Measurements from ENCODE around the gene RBMS1. TPM values are rescaled to one million over a fixed set of nuclear protein-coding genes. Genes with fewer than 3 reads are reported as not detected.

The RBMS1 gene
- total RNA-seq, 1 experiment from 2014 or later, result 65.4 TPM

DNA sequence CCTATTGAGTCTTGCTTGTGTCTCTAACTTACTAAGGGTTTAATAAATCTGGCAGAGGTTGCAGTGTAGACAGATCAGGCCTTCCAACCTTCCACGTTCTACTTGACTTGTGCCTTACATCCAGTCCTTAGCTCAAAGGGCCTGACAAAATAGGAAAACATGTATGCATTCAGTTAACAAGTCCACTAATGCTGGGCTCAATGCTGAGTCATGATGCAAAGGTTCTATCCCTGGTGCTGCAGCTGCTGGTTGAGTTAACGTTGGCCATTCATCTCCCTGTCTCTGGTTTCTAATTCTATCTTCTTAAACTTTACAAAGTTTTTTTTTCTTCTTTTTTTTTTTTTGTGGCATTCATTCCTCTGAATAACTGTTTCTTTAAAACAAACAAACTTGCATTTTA lies 247.3 kb downstream of the RBMS1 start:
- H3K4me1 Mint-ChIP-seq (ENCODE audit: insufficient read depth, unreplicated experiment), result peaks cover 40% of the 10 kb centered on the region
- H3K9me3 Mint-ChIP-seq (ENCODE audit: unreplicated experiment), result no peaks in the 10 kb centered on the region
- CTCF ChIA-PET, result interaction anchor here (0.5 kb wide), 1 partner anchor 237 kb away, joined by 4 read pairs; no protein-coding TSS in a partner anchor
- peak overlapping the region; percentile 61 for H3K27ac Mint-ChIP-seq (ENCODE audit: low read depth, unreplicated experiment)
- TF ChIP-seq, protein P1, sequence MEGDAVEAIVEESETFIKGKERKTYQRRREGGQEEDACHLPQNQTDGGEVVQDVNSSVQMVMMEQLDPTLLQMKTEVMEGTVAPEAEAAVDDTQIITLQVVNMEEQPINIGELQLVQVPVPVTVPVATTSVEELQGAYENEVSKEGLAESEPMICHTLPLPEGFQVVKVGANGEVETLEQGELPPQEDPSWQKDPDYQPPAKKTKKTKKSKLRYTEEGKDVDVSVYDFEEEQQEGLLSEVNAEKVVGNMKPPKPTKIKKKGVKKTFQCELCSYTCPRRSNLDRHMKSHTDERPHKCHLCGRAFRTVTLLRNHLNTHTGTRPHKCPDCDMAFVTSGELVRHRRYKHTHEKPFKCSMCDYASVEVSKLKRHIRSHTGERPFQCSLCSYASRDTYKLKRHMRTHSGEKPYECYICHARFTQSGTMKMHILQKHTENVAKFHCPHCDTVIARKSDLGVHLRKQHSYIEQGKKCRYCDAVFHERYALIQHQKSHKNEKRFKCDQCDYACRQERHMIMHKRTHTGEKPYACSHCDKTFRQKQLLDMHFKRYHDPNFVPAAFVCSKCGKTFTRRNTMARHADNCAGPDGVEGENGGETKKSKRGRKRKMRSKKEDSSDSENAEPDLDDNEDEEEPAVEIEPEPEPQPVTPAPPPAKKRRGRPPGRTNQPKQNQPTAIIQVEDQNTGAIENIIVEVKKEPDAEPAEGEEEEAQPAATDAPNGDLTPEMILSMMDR (IDR thresholded peaks at IDR 0.05; ENCODE audit: unreplicated experiment), result no peak
- no peak overlapping the region for H3K4me3 Mint-ChIP-seq (ENCODE audit: unreplicated experiment)
- no peak for DNase-seq (ENCODE audit: unreplicated experiment)
- H3K36me3 Mint-ChIP-seq (ENCODE audit: insufficient read depth, unreplicated experiment), result no peaks in the 10 kb centered on the region
- H3K27me3 Mint-ChIP-seq (ENCODE audit: insufficient read depth, unreplicated experiment), result no peaks in the 10 kb centered on the region
- BruUV-seq (replicated peaks), result no TSS peak
- intact Hi-C loops (cut with micrococcal nuclease), result no loop called here
- POLR2A ChIA-PET, result no interaction called here

DNA sequence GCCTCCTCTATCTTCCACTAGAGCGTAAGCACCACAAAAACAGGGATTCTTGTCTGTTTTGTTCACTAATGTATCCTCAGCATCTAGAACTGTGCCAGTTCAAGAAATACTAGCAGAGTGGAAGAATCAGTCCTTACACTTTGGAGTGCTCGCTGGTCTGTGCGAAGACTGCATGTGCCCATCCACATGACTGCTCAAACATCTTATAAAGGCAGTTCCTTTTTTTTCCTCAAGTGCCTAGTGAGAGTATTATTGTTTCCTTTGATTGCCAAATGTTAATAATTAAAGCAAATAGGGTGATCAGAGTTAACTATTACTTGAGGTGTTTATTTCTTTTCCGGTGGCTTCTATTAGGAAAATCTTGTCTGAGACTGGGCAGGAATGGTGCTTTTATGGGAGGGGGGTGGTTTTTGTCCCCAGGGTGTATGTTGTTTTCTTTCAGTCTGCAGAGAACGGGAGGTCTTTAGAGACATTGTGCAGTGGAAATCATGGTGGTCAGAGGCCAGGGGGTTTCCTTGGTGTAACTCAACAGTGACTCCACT lies 247.9 kb downstream of the RBMS1 start:
- peak overlapping the region; percentile 61 for H3K27ac Mint-ChIP-seq (ENCODE audit: low read depth, unreplicated experiment)
- H3K36me3 Mint-ChIP-seq (ENCODE audit: insufficient read depth, unreplicated experiment), result no peaks in the 10 kb centered on the region
- H3K9me3 Mint-ChIP-seq (ENCODE audit: unreplicated experiment), result no peaks in the 10 kb centered on the region
- intact Hi-C loops (cut with micrococcal nuclease), result no loop called here
- no peaks in the 10 kb centered on the region for H3K27me3 Mint-ChIP-seq (ENCODE audit: insufficient read depth, unreplicated experiment)
- CTCF ChIA-PET, result no interaction called here
- no peak overlapping the region for H3K4me3 Mint-ChIP-seq (ENCODE audit: unreplicated experiment)
- POLR2A ChIA-PET, result interaction anchor here (0.6 kb wide), 1 partner anchor 519 kb away, joined by 3 read pairs; no protein-coding TSS in a partner anchor
- no TSS peak for BruUV-seq (replicated peaks)
- peaks cover 45% of the 10 kb centered on the region for H3K4me1 Mint-ChIP-seq (ENCODE audit: insufficient read depth, unreplicated experiment)
- DNase-seq (ENCODE audit: unreplicated experiment), result no peak
- TF ChIP-seq, protein P1 (IDR thresholded peaks at IDR 0.05; ENCODE audit: unreplicated experiment), result no peak

DNA sequence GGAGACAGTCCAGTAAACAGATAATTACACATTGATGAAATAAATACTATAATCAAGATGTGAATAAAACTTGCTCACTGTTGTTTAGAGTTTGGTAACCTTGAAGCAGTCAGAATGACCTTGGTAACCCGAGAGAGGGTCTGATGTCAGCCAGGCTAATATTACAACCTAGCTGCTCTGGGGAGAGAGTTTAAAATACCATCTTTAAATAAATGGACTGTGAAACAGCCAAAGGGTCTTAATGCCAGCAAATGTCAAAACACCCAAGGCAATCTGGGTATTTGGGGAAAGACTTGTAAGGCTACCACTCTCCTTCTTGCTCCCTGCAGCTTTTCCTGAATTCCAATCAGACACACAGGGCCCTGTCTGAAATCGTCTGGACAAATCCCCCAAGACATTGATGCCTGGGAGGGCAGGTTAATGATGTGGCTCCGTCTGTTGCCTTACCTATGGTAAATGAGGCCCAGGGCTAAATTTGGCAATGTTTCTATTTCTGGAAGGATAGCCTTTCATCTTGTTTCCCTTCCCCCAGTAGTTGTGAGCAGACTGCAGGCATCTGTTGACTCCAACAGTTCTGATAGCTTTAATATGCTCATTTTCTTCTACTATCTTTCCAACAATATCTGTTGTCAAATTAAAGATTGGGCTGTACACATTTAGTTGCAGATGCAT lies 250.6 kb downstream of the RBMS1 start:
- no peak overlapping the region for H3K4me3 Mint-ChIP-seq (ENCODE audit: unreplicated experiment)
- BruUV-seq (replicated peaks), result no TSS peak
- ChIA-PET CTCF (interaction anchor here (0.8 to 3.5 kb wide), 4 partner anchors 8 to 81 kb away, joined by 3 to 23 read pairs (median 3); no protein-coding TSS in a partner anchor), POLR2A (interaction anchor here (8.9 kb wide), 1 partner anchor 16 kb away, joined by 137 read pairs; no protein-coding TSS in a partner anchor)
- peaks cover 62% of the 10 kb centered on the region for H3K4me1 Mint-ChIP-seq (ENCODE audit: insufficient read depth, unreplicated experiment)
- no peaks in the 10 kb centered on the region for H3K27me3 Mint-ChIP-seq (ENCODE audit: insufficient read depth, unreplicated experiment)
- DNase-seq (ENCODE audit: unreplicated experiment), result peak; percentile 30
- TF ChIP-seq, protein P1 (IDR thresholded peaks at IDR 0.05; ENCODE audit: unreplicated experiment), result no peak
- no peaks in the 10 kb centered on the region for H3K36me3 Mint-ChIP-seq (ENCODE audit: insufficient read depth, unreplicated experiment)
- intact Hi-C loops (cut with micrococcal nuclease), result no loop called here
- no peaks in the 10 kb centered on the region for H3K9me3 Mint-ChIP-seq (ENCODE audit: unreplicated experiment)
- peak overlapping the region; percentile 93 for H3K27ac Mint-ChIP-seq (ENCODE audit: low read depth, unreplicated experiment)

DNA sequence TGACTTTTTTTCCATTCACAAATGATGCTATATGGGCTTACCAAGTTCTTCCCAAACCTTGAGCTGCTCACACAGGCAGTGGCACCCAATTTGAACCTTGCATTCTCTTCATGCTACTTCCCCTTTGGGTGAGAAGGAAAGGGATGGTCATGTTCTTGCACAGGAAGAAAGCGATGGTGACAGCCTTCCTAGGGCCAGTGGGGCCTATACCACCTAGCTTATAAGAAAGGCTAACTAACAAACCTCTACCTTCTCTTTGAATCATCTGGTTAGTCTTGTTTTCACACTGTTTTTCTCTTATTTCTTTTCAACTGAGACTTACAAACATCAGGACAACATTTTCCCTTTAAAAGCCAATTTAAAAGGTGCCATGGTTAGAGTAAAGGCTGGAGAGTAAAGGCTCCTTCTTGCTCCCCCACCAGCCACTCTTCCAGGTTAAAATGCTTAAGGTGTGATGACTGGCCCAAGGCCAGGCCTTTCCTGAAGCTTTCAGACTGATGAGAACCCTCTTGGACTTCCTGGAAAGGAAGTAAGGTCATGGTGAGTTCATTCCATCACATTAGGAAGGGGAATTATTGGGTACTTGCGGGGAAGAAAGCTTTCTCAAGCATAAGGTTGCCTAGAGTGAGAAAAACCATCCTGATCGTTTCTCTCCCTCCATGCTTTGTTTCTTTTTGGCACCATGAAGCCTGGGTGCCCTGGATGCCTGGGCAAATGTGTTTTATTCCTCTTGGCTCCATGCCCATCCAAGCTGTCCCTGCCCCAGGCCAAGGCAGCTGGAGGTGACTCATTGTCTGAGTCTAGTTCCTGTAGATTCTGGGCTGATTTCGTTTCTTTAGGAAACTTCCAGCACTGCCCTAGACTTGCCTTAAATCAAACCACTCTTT lies 252.1 kb downstream of the RBMS1 start:
- H3K36me3 Mint-ChIP-seq (ENCODE audit: insufficient read depth, unreplicated experiment), result no peaks in the 10 kb centered on the region
- BruUV-seq (replicated peaks), result TSS peak; percentile 100
- H3K27ac Mint-ChIP-seq (ENCODE audit: low read depth, unreplicated experiment), result peak overlapping the region; percentile 93
- TF ChIP-seq, protein P1 (IDR thresholded peaks at IDR 0.05; ENCODE audit: unreplicated experiment), result no peak
- CTCF ChIA-PET, result interaction anchor here (0.6 to 3.5 kb wide), 9 partner anchors 10 to 400 kb away, joined by 3 to 23 read pairs (median 4); no protein-coding TSS in a partner anchor
- H3K4me1 Mint-ChIP-seq (ENCODE audit: insufficient read depth, unreplicated experiment), result peaks cover 65% of the 10 kb centered on the region
- POLR2A ChIA-PET, result interaction anchor here (0.6 to 8.9 kb wide), 10 partner anchors 11 to 1067 kb away, joined by 3 to 137 read pairs (median 3); partner anchors contain the start of genes ITGB6 and PSMD14
- peak overlapping the region; percentile 18 for H3K4me3 Mint-ChIP-seq (ENCODE audit: unreplicated experiment)
- DNase-seq (ENCODE audit: unreplicated experiment), result peak; percentile 97
- intact Hi-C loops (cut with micrococcal nuclease), result no loop called here
- no peaks in the 10 kb centered on the region for H3K9me3 Mint-ChIP-seq (ENCODE audit: unreplicated experiment)
- no peaks in the 10 kb centered on the region for H3K27me3 Mint-ChIP-seq (ENCODE audit: insufficient read depth, unreplicated experiment)
